SK-N-MC (cell line): ENCODE measurements around the gene RGPD3.
"Not testable (repeated sequence)": the region's sequence is repeated elsewhere in the genome, so short reads cannot be mapped to it uniquely, and the experiment has no call there.

Source experiments
- EZH2 ChIP-seq: fragments of 200-600 bp; sonication (generic); IDR thresholded peaks from one replicate; pipeline ENCODE4 v1.6.1; 2017; ENCODE audit warnings: antibody characterized with exemption
- FOXP2 ChIP-seq: optimal IDR thresholded peaks from 2 replicates; pipeline ENCODE3; 2011; ENCODE audit warnings: mild to moderate bottlenecking, moderate library complexity; ENCODE audit not compliant: insufficient read depth; ENCODE audit errors: extremely low read length, control extremely low read depth
- POLR2AphosphoS5 ChIP-seq: IDR thresholded peaks from 2 replicates; pipeline ENCODE4 v1.6.1; 2012; ENCODE audit warnings: mild to moderate bottlenecking, low read depth, low read length, borderline replicate concordance

- not testable (repeated sequence) for TF ChIP-seq POLR2AphosphoS5, FOXP2, EZH2
Observed at GRCh38 chr2:106381867-106382266, 86.3 kb downstream of the RGPD3 start.
